CD4-positive, alpha-beta T cell treated with Interleukin-17A for 1 hour (primary cell): ENCODE results near the gene PCDHGA9.
"Not testable (repeated sequence)": the region's sequence is repeated elsewhere in the genome, so short reads cannot be mapped to it uniquely, and the experiment has no call there.

Source experiments
- DNase-seq: peaks from one replicate; pipeline ENCODE4 v3.0.0-alpha.2; 2020

PCDHGA9 gene

DNA sequence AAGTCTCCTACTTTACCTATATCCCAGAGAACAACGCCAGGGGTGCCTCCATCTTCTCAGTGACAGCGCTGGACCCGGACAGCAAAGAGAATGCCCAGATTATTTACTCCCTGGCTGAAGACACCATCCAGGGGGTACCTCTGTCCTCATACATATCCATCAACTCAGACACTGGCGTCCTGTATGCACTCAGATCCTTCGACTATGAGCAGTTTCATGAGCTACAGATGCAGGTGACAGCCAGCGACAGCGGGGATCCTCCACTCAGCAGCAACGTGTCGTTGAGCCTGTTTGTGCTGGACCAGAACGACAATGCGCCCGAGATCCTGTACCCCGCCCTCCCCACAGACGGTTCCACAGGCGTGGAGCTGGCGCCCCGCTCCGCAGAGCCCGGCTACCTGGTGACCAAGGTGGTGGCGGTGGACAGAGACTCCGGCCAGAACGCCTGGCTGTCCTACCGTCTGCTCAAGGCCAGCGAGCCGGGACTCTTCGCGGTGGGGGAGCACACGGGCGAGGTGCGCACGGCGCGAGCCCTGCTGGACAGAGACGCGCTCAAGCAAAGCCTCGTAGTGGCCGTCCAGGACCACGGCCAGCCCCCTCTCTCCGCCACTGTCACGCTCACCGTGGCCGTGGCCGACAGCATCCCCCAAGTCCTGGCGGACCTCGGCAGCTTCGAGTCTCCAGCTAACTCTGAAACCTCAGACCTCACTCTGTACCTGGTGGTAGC lies 12.1 kb downstream of the PCDHGA9 start:
- not testable (repeated sequence) for DNase-seq

GRCh38 chr5:141415275-141415618 lies 12.7 kb downstream of the PCDHGA9 start:
- DNase-seq, result not testable (repeated sequence)

DNA sequence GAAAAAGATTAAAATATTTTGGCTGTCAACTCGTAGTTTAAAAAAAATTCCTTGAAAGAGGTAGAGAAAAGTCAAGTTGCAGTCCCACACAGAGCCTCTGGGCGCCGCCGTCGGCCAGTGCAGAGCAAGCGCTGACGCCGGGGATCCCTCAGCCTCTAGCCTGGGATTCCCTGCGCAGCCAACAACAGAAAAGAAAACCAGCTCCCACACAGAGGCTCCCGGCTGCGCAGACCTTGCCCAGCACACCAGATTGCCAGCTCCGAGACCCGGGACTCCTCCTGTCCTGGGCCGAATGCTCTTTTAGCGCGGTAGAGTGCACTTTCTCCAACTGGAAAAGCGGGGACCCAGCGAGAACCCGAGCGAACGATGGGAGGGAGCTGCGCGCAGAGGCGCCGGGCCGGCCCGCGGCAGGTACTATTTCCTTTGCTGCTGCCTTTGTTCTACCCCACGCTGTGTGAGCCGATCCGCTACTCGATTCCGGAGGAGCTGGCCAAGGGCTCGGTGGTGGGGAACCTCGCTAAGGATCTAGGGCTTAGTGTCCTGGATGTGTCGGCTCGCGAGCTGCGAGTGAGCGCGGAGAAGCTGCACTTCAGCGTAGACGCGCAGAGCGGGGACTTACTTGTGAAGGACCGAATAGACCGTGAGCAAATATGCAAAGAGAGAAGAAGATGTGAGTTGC lies 15.1 kb downstream of the PCDHGA9 start, which contains the start of gene PCDHGB7:
Gene PCDHGB7, plus strand, starts transcription at position 184 of the 679 bp plus-strand sequence. Its CDS starts 183 bp downstream, at position 367.
- DNase-seq, result peak; percentile 52

DNA sequence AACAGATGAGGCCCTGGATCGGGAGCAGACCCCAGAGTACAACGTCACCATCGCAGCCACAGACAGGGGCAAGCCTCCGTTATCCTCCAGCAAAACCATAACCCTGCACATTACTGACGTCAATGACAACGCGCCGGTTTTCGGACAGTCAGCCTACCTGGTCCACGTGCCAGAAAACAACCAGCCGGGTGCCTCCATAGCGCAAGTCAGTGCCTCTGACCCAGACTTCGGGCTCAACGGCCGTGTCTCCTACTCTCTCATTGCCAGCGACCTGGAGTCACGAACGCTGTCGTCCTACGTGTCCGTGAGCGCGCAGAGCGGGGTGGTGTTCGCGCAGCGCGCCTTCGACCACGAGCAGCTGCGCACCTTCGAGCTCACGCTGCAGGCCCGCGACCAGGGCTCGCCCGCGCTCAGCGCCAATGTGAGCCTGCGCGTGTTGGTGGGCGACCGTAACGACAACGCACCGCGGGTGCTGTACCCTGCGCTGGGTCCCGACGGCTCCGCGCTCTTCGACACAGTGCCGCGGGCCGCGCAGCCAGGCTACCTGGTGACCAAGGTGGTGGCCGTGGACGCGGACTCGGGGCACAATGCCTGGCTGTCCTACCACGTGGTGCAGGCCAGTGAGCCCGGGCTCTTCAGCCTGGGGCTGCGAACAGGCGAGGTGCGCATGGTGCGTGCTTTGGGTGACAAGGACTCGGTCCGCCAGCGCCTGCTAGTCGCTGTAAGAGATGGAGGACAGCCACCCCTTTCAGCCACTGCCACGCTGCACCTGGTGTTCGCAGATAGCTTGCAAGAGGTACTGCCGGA lies 16.7 kb downstream of the PCDHGA9 start:
- no peak for DNase-seq

DNA sequence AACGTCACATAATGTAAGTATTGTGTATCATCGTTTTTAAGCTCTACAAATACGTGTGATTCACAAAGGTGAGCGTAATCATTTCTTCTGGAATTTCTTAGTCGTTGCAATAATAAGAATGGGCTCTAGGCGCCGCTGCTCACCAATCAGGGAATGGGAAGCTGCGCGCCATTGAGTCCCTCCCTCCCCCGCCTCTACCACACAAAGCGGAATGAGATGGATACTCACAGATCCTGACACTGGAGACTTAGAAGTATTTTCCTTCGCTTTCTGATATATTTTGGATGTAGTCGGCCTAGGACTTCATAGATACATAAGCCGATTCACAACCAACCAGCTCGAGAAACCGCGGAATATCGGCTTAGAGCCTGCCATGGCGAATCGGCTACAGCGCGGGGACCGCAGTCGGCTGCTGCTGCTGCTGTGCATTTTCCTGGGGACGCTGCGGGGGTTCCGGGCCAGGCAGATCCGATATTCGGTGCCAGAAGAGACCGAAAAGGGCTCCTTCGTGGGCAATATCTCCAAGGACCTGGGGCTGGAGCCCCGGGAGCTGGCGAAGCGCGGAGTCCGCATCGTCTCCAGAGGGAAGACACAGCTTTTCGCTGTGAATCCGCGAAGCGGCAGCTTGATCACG lies 18.4 kb downstream of the PCDHGA9 start, which contains the start of gene PCDHGA11:
Gene PCDHGA11, plus strand, starts transcription at position 197 of the 634 bp plus-strand sequence. Its CDS starts 177 bp downstream, at position 374.
- peak; percentile 56 for DNase-seq

DNA sequence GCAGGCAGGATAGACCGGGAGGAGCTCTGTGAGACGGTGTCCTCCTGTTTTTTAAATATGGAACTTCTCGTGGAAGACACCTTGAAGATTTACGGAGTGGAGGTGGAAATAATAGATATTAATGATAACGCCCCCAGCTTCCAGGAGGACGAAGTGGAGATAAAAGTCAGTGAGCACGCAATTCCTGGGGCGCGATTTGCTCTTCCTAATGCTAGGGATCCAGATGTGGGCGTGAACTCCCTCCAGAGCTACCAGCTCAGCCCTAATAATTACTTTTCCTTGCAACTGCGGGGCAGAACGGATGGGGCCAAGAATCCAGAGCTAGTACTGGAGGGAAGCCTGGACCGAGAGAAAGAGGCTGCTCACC lies 18.9 kb downstream of the PCDHGA9 start:
- DNase-seq, result no peak

GRCh38 chr5:141422742-141423291 lies 20.2 kb downstream of the PCDHGA9 start:
- DNase-seq, result no peak

- no peak for DNase-seq
Measured at GRCh38 chr5:141427783-141428426, 25.3 kb downstream of the PCDHGA9 start.

GRCh38 chr5:141430332-141431113 lies 27.9 kb downstream of the PCDHGA9 start, which contains the start of gene PCDHGA12:
Gene PCDHGA12 (plus strand): TSS chr5:141430507. CDS start chr5:141430760, 253 bp downstream.
- peak; percentile 41 for DNase-seq

DNA sequence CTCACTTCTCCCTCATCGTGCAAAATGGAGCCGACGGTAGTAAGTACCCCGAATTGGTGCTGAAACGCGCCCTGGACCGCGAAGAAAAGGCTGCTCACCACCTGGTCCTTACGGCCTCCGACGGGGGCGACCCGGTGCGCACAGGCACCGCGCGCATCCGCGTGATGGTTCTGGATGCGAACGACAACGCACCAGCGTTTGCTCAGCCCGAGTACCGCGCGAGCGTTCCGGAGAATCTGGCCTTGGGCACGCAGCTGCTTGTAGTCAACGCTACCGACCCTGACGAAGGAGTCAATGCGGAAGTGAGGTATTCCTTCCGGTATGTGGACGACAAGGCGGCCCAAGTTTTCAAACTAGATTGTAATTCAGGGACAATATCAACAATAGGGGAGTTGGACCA lies 28.7 kb downstream of the PCDHGA9 start:
- DNase-seq, result no peak

DNA sequence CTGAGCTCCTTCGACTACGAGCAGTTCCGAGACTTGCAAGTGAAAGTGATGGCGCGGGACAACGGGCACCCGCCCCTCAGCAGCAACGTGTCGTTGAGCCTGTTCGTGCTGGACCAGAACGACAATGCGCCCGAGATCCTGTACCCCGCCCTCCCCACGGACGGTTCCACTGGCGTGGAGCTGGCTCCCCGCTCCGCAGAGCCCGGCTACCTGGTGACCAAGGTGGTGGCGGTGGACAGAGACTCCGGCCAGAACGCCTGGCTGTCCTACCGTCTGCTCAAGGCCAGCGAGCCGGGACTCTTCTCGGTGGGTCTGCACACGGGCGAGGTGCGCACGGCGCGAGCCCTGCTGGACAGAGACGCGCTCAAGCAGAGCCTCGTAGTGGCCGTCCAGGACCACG lies 29.7 kb downstream of the PCDHGA9 start:
- not testable (repeated sequence) for DNase-seq

DNA sequence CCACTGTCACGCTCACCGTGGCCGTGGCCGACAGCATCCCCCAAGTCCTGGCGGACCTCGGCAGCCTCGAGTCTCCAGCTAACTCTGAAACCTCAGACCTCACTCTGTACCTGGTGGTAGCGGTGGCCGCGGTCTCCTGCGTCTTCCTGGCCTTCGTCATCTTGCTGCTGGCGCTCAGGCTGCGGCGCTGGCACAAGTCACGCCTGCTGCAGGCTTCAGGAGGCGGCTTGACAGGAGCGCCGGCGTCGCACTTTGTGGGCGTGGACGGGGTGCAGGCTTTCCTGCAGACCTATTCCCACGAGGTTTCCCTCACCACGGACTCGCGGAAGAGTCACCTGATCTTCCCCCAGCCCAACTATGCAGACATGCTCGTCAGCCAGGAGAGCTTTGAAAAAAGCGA lies 30.1 kb downstream of the PCDHGA9 start:
- not testable (repeated sequence) for DNase-seq

GRCh38 chr5:141434006-141434405 lies 31.4 kb downstream of the PCDHGA9 start:
- DNase-seq, result no peak

DNA sequence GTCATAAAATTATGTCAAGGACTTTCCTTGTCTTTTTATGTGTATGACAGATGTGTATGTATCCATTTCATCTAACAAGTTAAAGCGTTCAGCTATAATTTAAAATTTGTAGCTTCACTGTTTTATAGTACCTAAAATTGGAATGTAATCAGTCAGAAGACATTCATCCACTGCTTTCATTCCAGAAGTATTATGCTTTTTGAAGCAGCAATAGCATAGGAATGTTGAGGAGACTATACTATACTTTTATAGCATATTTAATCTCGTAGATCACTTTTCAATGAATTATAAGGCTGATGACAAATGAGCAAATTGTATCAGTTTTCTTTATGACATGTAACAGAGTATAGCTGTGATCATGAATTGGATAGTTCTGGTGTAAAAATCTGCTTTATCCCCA lies 34.6 kb downstream of the PCDHGA9 start:
- no peak for DNase-seq

- DNase-seq, result no peak
Measured at GRCh38 chr5:141439411-141440141, 37.0 kb downstream of the PCDHGA9 start.

DNA sequence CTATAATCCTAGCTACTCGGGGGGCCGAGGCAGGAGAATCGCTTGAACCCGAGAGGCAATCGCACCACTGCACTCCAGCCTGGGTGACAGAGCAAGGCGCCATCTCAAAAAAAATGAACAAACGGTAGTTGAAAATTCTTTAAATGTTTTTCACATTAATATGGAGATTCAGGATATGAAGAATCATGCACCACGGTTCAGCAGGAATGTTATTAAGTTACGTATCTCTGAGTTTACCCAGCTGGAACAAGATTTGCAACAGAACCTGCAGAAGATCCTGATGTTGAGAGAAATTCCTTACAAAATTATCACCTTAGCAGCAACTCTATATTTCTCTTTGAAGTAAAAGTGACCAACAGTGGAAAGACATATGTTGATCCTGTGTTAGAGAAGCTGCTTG lies 37.8 kb downstream of the PCDHGA9 start:
- no peak for DNase-seq

DNA sequence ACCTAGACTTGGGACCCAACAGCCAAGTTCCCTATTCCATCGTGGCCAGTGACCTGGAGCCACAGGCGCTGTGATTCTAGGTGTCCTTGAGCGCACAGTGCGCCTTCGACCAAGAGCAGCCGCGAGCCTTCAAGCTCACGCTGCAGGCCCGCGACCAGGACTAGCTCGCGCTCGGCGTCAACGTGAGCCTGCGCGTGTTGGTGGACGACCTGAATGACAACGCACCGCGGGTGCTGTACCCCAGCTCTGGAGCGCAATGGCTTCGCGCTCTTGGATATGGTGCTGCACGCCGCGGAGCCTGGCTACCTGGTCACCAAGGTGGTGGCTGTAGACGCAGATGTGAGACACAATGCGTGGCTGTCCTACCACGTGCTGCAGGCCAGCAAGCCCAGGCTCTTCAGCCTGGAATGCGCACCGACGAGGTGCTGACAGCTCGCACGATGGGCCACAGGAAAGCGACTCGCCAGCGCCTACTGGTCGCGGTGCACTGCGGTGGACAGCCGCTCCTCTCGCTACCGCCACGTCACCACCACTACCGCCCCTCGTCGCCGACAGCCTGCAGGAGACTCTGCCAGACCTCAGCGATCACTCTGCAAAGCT lies 39.1 kb downstream of the PCDHGA9 start:
- no peak for DNase-seq
